Stimulated activated naive B cell treated with anti-CD40 and anti-IgM and Interleukin-4, amounts not matched to agents 10 μg/mL and 1 μg/mL and 100 μg/mL, for 72 hours (primary cell): ENCODE data around the gene JMJD8.

Experiments used
- ATAC-seq, 2 donors: fragments of 150-1000 bp; cut with Tn5 transposase; replicated peaks; 2 replicates each; pipeline ENCODE4 v1.10.0; 2021; ENCODE audit warnings: moderate library complexity in 1 of 2
- DNase-seq: peaks from one replicate; pipeline ENCODE4 v3.0.0; 2021
- H3K27ac Mint-ChIP-seq: one replicate; pipeline ENCODE4 v1.8.0; 2022; ENCODE audit warnings: mild to moderate bottlenecking, mixed read lengths
- H3K27me3 Mint-ChIP-seq, 2 donors: one replicate each; pipeline ENCODE4 v1.8.0; 2022; ENCODE audit warnings: mixed read lengths in 2 of 2
- H3K36me3 Mint-ChIP-seq, 2 donors: one replicate each; pipeline ENCODE4 v1.8.0; 2022; ENCODE audit warnings: mixed read lengths in 2 of 2, mild to moderate bottlenecking in 1 of 2
- H3K4me1 Mint-ChIP-seq, 2 donors: one replicate each; pipeline ENCODE4 v1.8.0; 2022; ENCODE audit warnings: mixed read lengths in 2 of 2, mild to moderate bottlenecking in 1 of 2
- H3K4me3 Mint-ChIP-seq, 2 donors: one replicate each; pipeline ENCODE4 v1.8.0; 2022; ENCODE audit warnings: mild to moderate bottlenecking in 2 of 2, mixed read lengths in 2 of 2, moderate library complexity in 1 of 2
- H3K9me3 Mint-ChIP-seq, 2 donors: one replicate each; pipeline ENCODE4 v1.8.0; 2022; ENCODE audit warnings: mixed read lengths in 2 of 2, mild to moderate bottlenecking in 1 of 2

JMJD8 gene, protein sequence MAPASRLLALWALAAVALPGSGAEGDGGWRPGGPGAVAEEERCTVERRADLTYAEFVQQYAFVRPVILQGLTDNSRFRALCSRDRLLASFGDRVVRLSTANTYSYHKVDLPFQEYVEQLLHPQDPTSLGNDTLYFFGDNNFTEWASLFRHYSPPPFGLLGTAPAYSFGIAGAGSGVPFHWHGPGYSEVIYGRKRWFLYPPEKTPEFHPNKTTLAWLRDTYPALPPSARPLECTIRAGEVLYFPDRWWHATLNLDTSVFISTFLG

DNA sequence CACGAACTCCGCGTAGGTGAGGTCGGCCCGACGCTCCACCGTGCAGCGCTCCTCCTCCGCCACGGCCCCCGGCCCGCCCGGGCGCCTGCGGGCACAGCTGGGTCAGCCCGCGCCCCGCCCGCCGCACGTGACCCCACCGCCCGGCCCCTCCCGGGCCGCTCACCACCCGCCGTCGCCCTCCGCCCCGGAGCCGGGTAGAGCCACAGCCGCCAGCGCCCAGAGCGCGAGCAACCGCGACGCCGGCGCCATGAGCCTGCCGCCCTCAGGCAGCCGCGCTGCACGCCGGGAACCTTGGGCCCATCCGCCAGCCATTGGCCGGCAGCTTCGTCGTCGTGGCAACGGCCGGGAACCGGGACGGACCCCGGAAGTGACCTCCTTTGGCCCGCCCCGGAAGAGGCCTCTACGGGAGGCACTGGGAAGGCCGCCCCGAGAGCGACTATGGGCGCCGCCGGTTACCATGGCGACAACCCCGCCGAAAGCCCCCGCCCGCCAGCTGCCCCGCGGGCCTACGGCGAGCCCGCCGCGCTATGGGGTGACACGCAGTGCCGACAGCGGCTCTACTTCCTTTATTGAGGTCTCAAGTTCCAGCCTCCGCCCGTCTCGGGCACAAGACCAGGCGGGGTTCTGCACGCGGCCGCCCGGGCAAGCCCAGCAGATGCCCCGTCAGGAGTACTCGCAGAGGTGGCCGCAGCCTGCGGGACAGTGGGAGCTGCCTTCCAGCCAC, at the start of gene JMJD8:
TSS of gene JMJD8 (minus strand) at position 264 of the 724 bp plus-strand sequence. CDS start at position 249, 15 bp downstream.
- Mint-ChIP-seq H3K27me3 (no peaks in the 10 kb centered on the region), H3K36me3 (peaks cover 23 to 47% of the 10 kb centered on the region in 2 donors), H3K4me3 (peak within 1 kb of the TSS; percentile 86 to 91), H3K4me1 (peaks cover 28 to 67% of the 10 kb centered on the region in 2 donors), H3K27ac (peak within 1 kb of the TSS; percentile 92), H3K9me3 (no peaks in the 10 kb centered on the region)
- DNase-seq (peak; percentile 97), ATAC-seq (peak; percentile 81 to 82)

DNA sequence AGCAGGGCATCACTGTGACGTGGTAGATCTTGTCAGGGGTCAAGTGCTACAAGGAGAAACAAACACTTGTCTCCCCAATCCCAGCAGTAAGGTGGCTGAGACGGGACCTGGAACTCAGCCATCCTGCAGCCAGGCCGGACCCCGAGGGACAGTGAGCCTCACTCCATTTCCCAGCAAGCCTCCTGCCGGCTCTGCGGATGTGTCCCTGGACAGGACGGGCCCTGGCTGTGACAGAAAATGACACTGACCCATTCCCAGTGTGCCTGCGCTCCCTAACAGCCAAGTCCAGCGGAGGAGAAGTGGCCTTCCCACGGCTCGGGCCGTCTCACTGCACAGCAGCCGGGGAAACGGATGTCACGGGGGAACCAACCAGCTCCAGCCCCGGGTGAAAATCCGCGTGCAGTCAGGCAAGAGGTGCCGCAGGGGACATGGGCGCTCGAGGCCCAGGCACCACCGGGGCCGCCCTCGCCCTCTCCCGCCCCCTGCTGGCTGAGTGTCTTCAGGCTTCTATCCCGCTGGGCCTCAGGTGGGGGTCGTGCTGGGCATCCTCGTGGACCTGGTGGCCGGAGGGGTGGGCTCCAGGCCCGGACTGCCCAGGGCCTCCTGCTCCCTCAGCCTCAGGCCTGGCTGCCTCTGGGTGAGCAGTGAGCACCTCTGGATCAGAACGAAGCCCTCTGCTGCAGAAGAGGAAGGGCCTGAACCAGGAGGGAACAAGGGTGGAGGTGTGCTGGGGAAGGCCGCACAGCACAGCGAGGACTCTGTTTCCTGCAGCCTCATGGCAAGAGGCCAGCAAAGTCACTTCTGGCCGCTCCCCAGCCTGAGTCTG, 49.5 kb upstream of the JMJD8 start:
- Mint-ChIP-seq H3K9me3 (no peaks in the 10 kb centered on the region), H3K36me3 (peaks cover 25 to 41% of the 10 kb centered on the region in 2 donors), H3K4me1 (peaks cover 9 to 21% of the 10 kb centered on the region in 2 donors), H3K27ac (no peak overlapping the region), H3K4me3 (no peak overlapping the region), H3K27me3 (no peaks in the 10 kb centered on the region)
- DNase-seq = no peak
- ATAC-seq = no peak

DNA sequence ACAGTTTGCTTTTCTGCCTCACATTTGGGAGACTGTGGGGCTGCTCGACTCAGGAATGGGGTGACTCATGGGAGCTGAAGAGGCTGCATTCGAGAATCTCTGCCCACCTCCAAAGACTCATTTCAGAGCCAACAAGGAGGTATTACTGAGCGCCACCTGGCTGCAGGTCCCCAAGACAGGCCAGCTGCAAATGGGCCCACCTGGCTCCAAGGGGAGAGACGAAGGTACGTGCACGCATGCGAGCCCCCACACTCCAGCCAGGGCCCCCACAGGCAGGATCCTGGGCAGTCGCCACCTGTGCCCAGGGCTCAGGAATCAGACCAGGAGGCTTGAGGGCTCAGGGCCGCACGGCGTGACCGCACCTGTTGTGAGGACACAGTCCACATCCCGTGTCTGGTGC, 48.8 kb upstream of the JMJD8 start:
- no peak for ATAC-seq
- Mint-ChIP-seq H3K4me1 (peaks cover 7 to 14% of the 10 kb centered on the region in 2 donors), H3K36me3 (peaks cover 23 to 39% of the 10 kb centered on the region in 2 donors), H3K27ac (peak overlapping the region; percentile 56), H3K4me3 (no peak overlapping the region), H3K9me3 (no peaks in the 10 kb centered on the region), H3K27me3 (no peaks in the 10 kb centered on the region)
- no peak for DNase-seq

DNA sequence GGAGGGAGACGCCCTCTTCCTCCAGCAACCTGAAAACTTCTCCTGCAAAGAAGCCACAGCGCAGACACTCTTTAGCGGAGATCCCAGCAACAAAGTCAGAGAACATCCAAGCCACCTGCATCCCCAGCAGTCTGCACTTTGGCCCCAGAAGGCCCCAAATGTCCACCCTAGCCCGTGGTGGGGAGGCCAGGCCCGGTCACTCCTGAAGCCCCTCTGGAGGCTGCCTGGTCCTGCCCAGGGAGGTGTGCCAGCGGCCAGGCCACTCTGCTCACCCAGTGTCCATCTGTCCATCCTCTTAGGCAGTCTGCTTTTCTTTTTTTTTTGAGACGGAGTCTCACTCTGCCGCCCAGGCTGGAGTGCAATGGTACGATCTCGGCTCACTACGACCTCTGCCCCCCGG, 48.2 kb upstream of the JMJD8 start:
- no peak overlapping the region for H3K4me3 Mint-ChIP-seq
- H3K36me3 Mint-ChIP-seq = peaks cover 19 to 35% of the 10 kb centered on the region in 2 donors
- H3K27me3 Mint-ChIP-seq = no peaks in the 10 kb centered on the region
- DNase-seq (no peak), ATAC-seq (no peak)
- H3K9me3 Mint-ChIP-seq = no peaks in the 10 kb centered on the region
- H3K4me1 Mint-ChIP-seq = peaks cover 4 to 8% of the 10 kb centered on the region in 2 donors
- H3K27ac Mint-ChIP-seq = peak overlapping the region; percentile 56

DNA sequence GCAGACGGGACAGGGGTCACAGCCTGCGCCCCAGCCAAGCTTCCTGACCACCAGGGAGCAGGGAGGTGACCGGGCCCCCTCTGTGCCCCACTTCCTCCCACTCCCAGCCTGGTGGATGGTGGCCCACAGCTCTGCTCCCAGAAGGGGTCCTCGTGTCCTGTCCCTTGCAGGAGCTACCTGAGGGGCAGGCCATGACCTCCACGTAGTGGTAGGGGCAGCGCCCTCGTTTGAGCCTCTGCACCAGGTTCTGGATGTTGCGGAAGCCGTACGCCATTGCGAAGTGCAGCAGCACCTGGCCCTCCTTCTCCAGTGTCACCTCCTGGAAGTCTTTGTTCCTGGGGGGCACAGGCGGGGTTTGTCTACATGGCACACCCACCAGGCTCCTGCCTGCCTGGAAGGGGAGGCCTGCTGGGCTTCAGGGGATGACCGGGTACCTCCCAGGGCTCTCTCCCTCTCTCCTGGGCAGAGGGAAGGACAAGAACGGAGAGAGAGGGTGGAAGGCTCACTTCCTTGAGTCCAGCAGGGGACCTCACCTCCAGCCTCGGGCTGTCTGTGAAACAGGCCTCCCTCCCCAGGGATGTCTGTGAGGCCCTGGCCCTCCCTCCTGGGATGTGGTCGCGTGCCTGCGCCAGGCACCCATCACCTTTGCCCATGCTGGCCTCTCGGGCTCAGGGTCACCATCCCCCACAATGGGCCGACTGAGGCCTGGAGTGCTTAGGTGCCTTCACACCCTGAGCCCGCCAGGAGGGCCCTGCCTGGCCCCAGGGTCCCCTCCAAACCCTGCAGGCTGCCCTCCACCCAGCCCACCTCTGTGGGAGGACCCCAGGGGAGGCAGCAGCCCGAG, 46.8 kb upstream of the JMJD8 start:
- Mint-ChIP-seq H3K27ac (peak overlapping the region; percentile 14), H3K36me3 (peaks cover 13 to 24% of the 10 kb centered on the region in 2 donors), H3K4me1 (peaks cover 4 to 15% of the 10 kb centered on the region in 2 donors), H3K27me3 (no peaks in the 10 kb centered on the region), H3K4me3 (no peak overlapping the region), H3K9me3 (no peaks in the 10 kb centered on the region)
- ATAC-seq = no peak
- DNase-seq = no peak

DNA sequence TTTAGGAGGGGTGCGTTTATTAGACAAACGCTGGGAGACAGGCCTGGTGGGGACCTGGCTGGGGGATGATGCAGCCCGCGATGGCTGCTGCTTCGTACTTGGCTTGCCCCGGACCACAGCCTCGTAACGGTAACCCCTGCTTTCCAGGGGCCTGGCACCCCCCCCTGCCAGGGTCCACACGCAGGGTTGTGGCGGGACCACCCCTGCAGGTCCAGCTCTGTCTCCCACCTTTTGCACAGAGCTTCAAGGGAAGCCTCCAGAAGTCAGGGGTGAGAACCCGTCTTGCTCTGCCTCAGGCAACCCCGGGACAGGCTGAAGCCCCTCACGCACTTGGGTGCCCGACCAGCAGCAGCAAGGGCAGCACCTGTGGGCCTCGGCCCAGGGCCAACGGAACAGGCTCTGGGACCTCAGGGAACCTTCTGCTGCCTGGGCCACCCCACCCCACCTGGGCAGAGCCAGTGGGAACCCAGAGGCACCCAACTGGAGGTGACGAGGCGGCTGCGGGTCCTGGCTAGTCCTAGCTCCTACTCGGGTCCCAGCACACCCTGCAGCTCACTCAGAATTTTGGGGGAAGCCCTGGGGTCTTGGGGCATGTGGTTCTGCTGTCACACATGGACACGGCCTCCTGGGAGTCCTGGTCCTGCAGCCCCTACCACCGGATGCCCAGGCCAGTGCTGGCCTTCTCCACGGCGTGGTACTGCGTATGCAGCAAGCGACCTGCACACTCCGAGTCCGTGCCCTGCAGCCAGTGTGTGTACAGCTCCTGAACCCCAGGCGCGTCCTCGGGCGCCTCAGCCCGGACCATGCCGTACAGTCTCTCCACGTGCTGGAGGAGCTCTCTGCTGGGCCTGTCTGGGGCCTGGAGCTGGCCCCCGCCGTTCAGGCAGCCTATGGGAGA, 45.9 kb upstream of the JMJD8 start:
- Mint-ChIP-seq H3K4me3 (peak overlapping the region; percentile 16 to 36), H3K4me1 (peaks cover 3 to 14% of the 10 kb centered on the region in 2 donors), H3K27me3 (no peaks in the 10 kb centered on the region), H3K36me3 (peaks cover 9 to 15% of the 10 kb centered on the region in 2 donors), H3K9me3 (no peaks in the 10 kb centered on the region), H3K27ac (no peak overlapping the region)
- DNase-seq (no peak), ATAC-seq (no peak)

DNA sequence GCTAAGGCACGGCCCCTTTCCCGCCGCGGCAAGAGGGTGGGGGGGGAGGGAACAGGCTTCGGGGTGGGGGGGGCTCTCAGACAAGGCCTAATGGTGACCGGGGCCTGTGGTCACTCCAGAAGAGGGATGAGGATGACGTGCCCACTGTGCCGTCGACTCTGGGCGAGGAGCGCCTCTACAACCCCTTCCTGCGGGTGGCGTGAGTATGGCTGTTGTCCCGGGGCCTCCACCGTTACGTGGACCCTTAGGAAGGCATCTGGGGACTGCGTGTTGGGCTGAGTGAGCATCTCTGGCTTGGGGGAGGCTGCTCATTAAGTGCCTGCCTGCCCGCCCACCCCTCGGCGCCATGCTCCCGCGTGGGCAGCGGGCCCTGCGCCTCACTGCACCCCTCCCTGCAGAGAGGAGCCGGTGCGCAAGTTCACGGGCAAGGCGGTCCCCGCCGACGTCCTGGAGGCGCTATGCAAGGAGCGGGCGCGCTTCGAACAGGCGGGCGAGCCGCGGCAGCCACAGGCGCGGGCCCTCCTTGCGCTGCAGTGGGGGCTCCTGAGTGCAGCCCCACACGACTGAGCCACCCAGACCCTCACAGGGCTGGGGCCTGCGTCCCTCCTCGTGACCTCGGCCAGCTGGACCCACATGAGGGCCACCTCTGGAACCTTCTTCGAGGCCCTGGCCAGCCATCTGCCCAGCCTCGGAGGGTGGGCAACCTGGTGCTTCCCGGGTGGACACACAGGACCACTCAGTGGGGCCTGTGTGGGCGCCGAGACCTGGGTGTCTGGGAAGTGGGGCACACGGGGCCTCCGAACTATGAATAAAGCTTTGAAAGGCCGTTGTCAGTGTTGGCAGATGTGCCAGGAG, 45.0 kb upstream of the JMJD8 start:
- Mint-ChIP-seq H3K27me3 (no peaks in the 10 kb centered on the region), H3K4me1 (peaks cover 3 to 14% of the 10 kb centered on the region in 2 donors), H3K4me3 (peak overlapping the region; percentile 76 to 78), H3K27ac (no peak overlapping the region), H3K9me3 (no peaks in the 10 kb centered on the region), H3K36me3 (peaks cover 9 to 11% of the 10 kb centered on the region in 2 donors)
- DNase-seq (no peak), ATAC-seq (no peak)

DNA sequence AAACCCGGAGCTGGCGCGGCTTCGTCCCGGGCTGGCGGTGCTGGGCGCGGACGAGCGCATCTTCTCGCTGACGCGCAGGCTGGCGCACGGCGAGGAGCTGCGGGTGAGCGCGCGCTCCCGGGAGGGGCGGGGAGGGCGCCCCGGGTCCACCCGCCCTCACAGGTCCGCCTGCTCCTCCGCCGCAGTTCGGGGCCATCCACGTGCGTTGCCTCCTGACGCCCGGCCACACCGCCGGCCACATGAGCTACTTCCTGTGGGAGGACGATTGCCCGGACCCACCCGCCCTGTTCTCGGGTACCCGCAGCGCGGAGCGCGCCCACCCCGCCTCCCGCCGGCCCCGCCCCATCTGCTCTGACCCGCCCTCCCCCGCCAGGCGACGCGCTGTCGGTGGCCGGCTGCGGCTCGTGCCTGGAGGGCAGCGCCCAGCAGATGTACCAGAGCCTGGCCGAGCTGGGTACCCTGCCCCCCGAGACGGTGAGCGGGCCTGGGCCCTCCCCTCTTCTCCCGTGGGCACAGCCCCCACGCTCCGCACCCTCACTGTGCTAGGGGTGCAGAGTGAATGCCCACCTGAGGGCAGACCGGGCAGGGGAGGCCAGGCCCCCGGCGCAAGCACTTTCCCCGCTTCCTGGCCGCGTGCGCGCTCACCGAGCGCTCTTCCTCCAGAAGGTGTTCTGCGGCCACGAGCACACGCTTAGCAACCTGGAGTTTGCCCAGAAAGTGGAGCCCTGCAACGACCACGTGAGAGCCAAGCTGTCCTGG, 44.2 kb upstream of the JMJD8 start:
- peak overlapping the region; percentile 62 for H3K27ac Mint-ChIP-seq
- peak overlapping the region; percentile 76 to 78 for H3K4me3 Mint-ChIP-seq

DNA sequence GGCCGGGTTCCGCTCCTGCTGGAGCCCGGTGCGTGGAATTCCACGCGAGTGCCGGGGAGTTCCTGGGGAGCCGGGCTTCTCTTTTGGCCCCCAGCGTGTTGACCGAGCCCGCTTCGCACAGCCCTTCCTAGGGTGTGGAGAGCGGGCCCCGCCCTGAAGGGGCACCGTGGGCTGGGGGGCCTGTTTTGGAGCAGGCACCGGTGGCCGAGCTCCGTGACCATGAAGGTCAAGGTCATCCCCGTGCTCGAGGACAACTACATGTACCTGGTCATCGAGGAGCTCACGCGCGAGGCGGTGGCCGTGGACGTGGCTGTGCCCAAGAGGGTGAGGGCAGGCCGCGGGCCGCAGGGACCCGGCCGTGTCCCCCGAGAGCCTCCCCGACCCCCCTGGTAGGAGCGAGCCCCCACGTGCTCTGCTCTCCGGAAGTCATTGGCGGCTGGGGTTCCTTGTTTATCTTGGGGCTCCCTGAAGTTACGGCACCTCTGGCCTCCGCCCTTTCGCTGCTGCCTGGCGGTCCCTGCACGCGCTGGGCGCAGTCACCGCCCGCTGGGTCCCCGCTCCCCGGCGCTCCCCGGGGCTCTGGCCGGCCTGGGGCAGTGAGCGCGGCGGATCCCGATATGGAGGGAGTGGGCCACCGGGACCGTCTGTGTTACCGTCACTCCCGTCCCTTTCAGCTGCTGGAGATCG, 43.3 kb upstream of the JMJD8 start:
- peaks cover 10 to 28% of the 10 kb centered on the region in 2 donors for H3K4me1 Mint-ChIP-seq
- ATAC-seq = peak; percentile 20 to 28
- no peak for DNase-seq
- H3K9me3 Mint-ChIP-seq = no peaks in the 10 kb centered on the region
- no peaks in the 10 kb centered on the region for H3K27me3 Mint-ChIP-seq
- peak overlapping the region; percentile 71 to 73 for H3K4me3 Mint-ChIP-seq
- peaks cover 0 to 6% of the 10 kb centered on the region in 2 donors for H3K36me3 Mint-ChIP-seq
- H3K27ac Mint-ChIP-seq = peak overlapping the region; percentile 51

More for the DNA sequence above, 44.2 kb upstream of the JMJD8 start:
- peak; percentile 56 to 65 for ATAC-seq
- H3K4me1 Mint-ChIP-seq = peaks cover 6 to 21% of the 10 kb centered on the region in 2 donors
- peak; percentile 65 for DNase-seq
- no peaks in the 10 kb centered on the region for H3K27me3 Mint-ChIP-seq
- no peaks in the 10 kb centered on the region for H3K9me3 Mint-ChIP-seq
- H3K36me3 Mint-ChIP-seq = peaks cover 4 to 6% of the 10 kb centered on the region in 2 donors

DNA sequence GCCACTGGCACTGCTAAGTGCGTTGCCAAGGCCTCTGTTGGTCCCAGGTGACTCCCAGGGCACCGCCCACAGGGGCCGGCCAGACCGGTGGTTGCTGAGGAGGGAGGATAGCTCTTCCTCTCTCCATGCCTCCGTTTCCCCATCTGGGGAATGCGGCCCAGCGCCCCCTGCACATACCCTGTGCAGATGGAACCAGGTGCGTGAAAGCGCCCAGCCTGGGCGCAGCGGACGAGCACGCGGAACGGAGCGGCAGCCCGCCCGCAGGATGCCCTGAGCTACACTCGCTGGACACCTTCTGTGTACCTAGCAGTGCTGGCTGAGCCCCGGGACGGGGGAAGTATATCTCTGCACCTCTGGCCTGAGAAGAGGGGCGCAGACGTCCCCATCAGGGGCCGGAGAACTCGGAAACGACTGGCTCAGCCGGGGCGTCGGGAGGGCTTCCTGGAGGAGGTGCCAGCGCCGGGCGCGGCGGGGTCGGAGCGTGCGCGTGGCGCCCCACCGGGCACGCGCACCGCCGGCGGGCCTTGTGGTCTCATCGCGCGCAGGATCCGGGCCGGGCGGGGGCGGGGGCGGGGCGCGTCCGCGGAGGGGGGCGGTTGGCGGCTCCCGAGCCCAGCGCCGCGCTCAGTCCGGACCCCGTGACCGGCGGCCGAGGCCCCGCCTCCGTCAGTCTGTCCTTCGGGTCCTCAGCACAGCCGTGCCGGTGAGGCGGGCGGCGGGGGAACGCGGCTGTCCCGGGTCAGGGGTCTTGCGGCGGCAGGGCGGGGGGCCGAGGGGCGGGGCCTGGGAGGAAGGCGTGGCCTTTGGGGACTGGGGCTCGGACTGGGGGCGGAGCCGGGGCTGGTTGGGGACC, 42.5 kb upstream of the JMJD8 start, which contains the start of the genes CCDC78 and HAGHL:
TSS of gene CCDC78 (minus strand) at position 6 of the 853 bp plus-strand sequence. CDS start 76 bp downstream, outside the sequence.
TSS of gene HAGHL (plus strand) at position 669 of the 853 bp plus-strand sequence. CDS start 404 bp downstream, outside the sequence.
- Mint-ChIP-seq H3K27me3 (no peaks in the 10 kb centered on the region), H3K9me3 (no peaks in the 10 kb centered on the region), H3K4me3 (peak within 1 kb of the TSS; percentile 77 to 86), H3K27ac (peak within 1 kb of the TSS; percentile 84), H3K36me3 (peaks cover 0 to 6% of the 10 kb centered on the region in 2 donors), H3K4me1 (peaks cover 10 to 36% of the 10 kb centered on the region in 2 donors)
- ATAC-seq = peak; percentile 35 to 50
- peak; percentile 48 for DNase-seq
